Endothelial cell of umbilical vein (primary cell): ENCODE results near the gene GIT2. TPM values are rescaled to one million over a fixed set of nuclear protein-coding genes. Genes with fewer than 3 reads are reported as not detected.
A peak's percentile ranks its signal among the peaks of the same experiment; 100 is the strongest.

Experiments
- BruUV-seq: library from RNA; stranded (reverse); fragments of 400-500 nt; replicated peaks from 2 replicates; lab custom pipeline; 2021; lab: Mats Ljungman, UMichigan
- CTCF ChIA-PET: fragments of 300-600, 350-600 bp; sonication (Branson Sonifier 250); formaldehyde crosslinking; loops from one replicate; lab custom pipeline; 2021; ENCODE audit warnings: antibody characterized with exemption, inconsistent platforms; lab: Charles Lee
- POLR2A ChIA-PET: fragments of 300-600, 350-600 bp; sonication (Branson Sonifier 250); formaldehyde crosslinking; loops from one replicate; lab custom pipeline; 2021; ENCODE audit warnings: antibody characterized with exemption, inconsistent platforms; lab: Charles Lee
- DNase-seq: peaks from one replicate; pipeline ENCODE4 v3.0.0-alpha.2; 2011; ENCODE audit warnings: low read depth, low spot score
- FAIRE-seq: peaks from 2 replicates; lab custom pipeline; 2011; peaks lifted over from hg19 to GRCh38; lab: Jason Lieb, UNC
- H2AFZ ChIP-seq: 2 replicates; pipeline ENCODE4 v1.6.0; 2012; ENCODE audit warnings: low read depth, low read length, control low read depth, inconsistent platforms
- H3K27ac ChIP-seq: 2 replicates; pipeline ENCODE4 v1.5.1; 2011; ENCODE audit warnings: low read depth, mild to moderate bottlenecking, control low read depth, low read length, moderate library complexity; ENCODE audit not compliant: insufficient read depth
- H3K27me3 ChIP-seq, 2 experiments: 2 replicates each; pipeline versions ENCODE4 v1.6.0 to v1.6.1; 2011; ENCODE audit warnings: low read length in 2 of 2, mixed read lengths in 1 of 2; ENCODE audit not compliant: control insufficient read depth in 2 of 2, insufficient read depth in 2 of 2
- H3K36me3 ChIP-seq, 2 experiments: 2 replicates in 1 of 2; 3 replicates in 1 of 2; pipeline ENCODE4 v1.5.1; 2011; ENCODE audit warnings: low read length in 2 of 2, mild to moderate bottlenecking in 1 of 2, moderate library complexity in 1 of 2; ENCODE audit not compliant: control insufficient read depth in 2 of 2, insufficient read depth in 2 of 2; ENCODE audit errors: extremely low read depth in 1 of 2
- H3K4me1 ChIP-seq: 3 replicates; pipeline ENCODE4 v1.5.1; 2011; ENCODE audit warnings: mild to moderate bottlenecking, low read length; ENCODE audit not compliant: control insufficient read depth, insufficient read depth; ENCODE audit errors: extremely low read depth
- H3K4me2 ChIP-seq: 2 replicates; pipeline ENCODE4 v1.6.1; 2011; ENCODE audit warnings: low read length, control low read depth, mixed read lengths; ENCODE audit not compliant: insufficient read depth
- H3K4me3 ChIP-seq, 3 experiments: fragments of 200-600 bp in 1 of 3; sonication (generic), shearing (Covaris generic) in 1 of 3; replicated peaks in 1 of 3; 2 replicates each; pipeline ENCODE4 v1.5.1; 2011 to 2016; ENCODE audit warnings: control low read depth in 3 of 3, low read length in 3 of 3, mild to moderate bottlenecking in 2 of 3, inconsistent platforms in 1 of 3, low read depth in 1 of 3, moderate library complexity in 1 of 3; ENCODE audit not compliant: insufficient read depth in 1 of 3
- H3K79me2 ChIP-seq: 2 replicates; pipeline ENCODE4 v1.6.0; 2012; ENCODE audit warnings: low read length, inconsistent platforms; ENCODE audit not compliant: control insufficient read depth, insufficient read depth
- H3K9ac ChIP-seq: replicated peaks from 2 replicates; pipeline ENCODE3; 2011; ENCODE audit warnings: low read length, control low read depth; ENCODE audit not compliant: insufficient read depth; ENCODE audit errors: extremely low read depth
- H3K9me1 ChIP-seq: replicated peaks from 3 replicates; pipeline ENCODE4 v1.6.0; 2011; ENCODE audit warnings: mild to moderate bottlenecking, low read length; ENCODE audit not compliant: control insufficient read depth, insufficient read depth; ENCODE audit errors: extremely low read depth
- H3K9me3 ChIP-seq: replicated peaks from 2 replicates; pipeline ENCODE4 v1.5.1; 2012; ENCODE audit warnings: low read length, inconsistent platforms; ENCODE audit not compliant: control insufficient read depth, insufficient read depth
- H4K20me1 ChIP-seq: replicated peaks from 2 replicates; pipeline ENCODE3; 2011; ENCODE audit warnings: mild to moderate bottlenecking, low read length; ENCODE audit not compliant: control insufficient read depth, insufficient read depth; ENCODE audit errors: extremely low read depth
- EZH2 ChIP-seq: IDR thresholded peaks from 2 replicates; pipeline ENCODE4 v1.6.1; 2012; ENCODE audit warnings: borderline replicate concordance, low read depth, mild to moderate bottlenecking, moderate library complexity, low read length, inconsistent platforms; ENCODE audit not compliant: severe bottlenecking
- GATA2 ChIP-seq: IDR thresholded peaks from 2 replicates; pipeline ENCODE4 v1.7.0; 2011; ENCODE audit warnings: low read depth, mild to moderate bottlenecking, moderate library complexity, mixed read lengths, low read length; ENCODE audit not compliant: insufficient read length, insufficient read depth
- JUN ChIP-seq: IDR thresholded peaks from 2 replicates; pipeline ENCODE4 v1.6.1; 2011; ENCODE audit warnings: borderline replicate concordance, low read depth; ENCODE audit not compliant: insufficient read length, insufficient read depth
- MYC ChIP-seq: IDR thresholded peaks from one replicate; pipeline ENCODE4 v1.6.1; 2011; ENCODE audit warnings: mild to moderate bottlenecking, low read depth, low read length
- POLR2AphosphoS5 ChIP-seq: IDR thresholded peaks from 2 replicates; pipeline ENCODE4 v1.6.1; 2012; ENCODE audit warnings: low read depth, mild to moderate bottlenecking, control low read depth, low read length, moderate library complexity; ENCODE audit not compliant: insufficient read depth
- dilution Hi-C: fragments of 300-500 bp; cut with MboI; formaldehyde crosslinking; loops from one replicate; pipeline ENCODE4 v1.15.0; 2019; ENCODE audit warnings: low sequenced_read_pairs; ENCODE audit not compliant: extremely low pct_ligation_motif_present
- intact Hi-C: fragments of 100-400 bp; cut with micrococcal nuclease; formaldehyde crosslinking; loops from one replicate; pipeline ENCODE4 v1.10.0; 2022
- polyA plus RNA-seq, 4 experiments: library from polyadenylated mRNA; depleted of rRNA in 3 of 4; stranded (reverse) in 3 of 4; unstranded in 1 of 4; fragments of >200 nt; gene quantifications; 2 replicates each; pipeline versions ENCODE4 v1.2.1 to v1.2.3, GENCODE V29; 2011 to 2012; ENCODE audit warnings: missing spikeins in 1 of 4
- total RNA-seq: library from RNA; stranded (reverse); gene quantifications from 2 replicates; pipeline ENCODE4 v1.2.3, GENCODE V29; 2021
- TF ChIP-seq, protein P1 (sequence below), 2 donors: IDR thresholded peaks; 1 replicate in 1 of 2; 2 replicates in 1 of 2; pipeline ENCODE4 v1.5.1; 2011; ENCODE audit warnings: low read length in 2 of 2, mild to moderate bottlenecking in 2 of 2, moderate library complexity in 2 of 2, control low read depth in 1 of 2, inconsistent platforms in 1 of 2, low read depth in 1 of 2; ENCODE audit not compliant: insufficient read depth in 1 of 2; ENCODE audit errors: extremely low read depth in 1 of 2

Gene GIT2
- total and polyA plus RNA-seq, 2 donors (not counting 3 experiments of a cell fraction or from before 2014, with no cell fraction given), result 37.3 to 77.2 TPM

DNA sequence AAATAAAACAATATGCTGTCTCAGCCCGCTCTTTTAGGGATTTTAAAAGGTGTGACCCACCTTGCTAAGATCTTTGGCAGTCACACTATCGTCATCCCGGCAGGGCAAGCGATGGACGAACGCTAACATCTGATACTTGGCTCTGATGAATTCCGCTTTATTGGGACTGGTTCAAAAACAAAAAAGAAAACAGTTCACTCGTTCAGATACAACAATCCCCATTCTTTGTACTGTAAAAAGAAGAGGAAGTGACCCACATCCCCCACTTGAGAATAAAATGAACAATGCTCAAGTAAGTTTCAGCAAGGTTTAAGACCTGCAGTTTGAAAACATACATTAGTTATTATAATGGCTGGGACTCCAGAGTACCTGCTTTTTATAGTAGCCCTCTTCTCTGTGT lies 7.3 kb downstream of the GIT2 start:
- Histone ChIP-seq H3K9me3 (no peaks in the 10 kb centered on the region), H4K20me1 (no peaks in the 10 kb centered on the region), H3K4me1 (peaks cover 19% of the 10 kb centered on the region), H3K9me1 (no peaks in the 10 kb centered on the region), H2AFZ (no peak overlapping the region), H3K36me3 (peaks cover 3 to 6% of the 10 kb centered on the region in 2 experiments), H3K79me2 (peaks cover 22% of the 10 kb centered on the region), H3K9ac (peak overlapping the region; percentile 13), H3K4me2 (peak overlapping the region; percentile 57), H3K4me3 (no peak overlapping the region), H3K27me3 (no peaks in the 10 kb centered on the region), H3K27ac (peak overlapping the region; percentile 79)
- ChIA-PET POLR2A (interaction anchor here (0.7 kb wide), 1 partner anchor 25 kb away, joined by 9 read pairs; no protein-coding TSS in a partner anchor), CTCF (interaction anchor here (1.1 kb wide), 1 partner anchor 35 kb away, joined by 4 read pairs; no protein-coding TSS in a partner anchor)
- intact Hi-C loops (no loop called here), dilution Hi-C loops (no loop called here)
- TF ChIP-seq, protein P1, sequence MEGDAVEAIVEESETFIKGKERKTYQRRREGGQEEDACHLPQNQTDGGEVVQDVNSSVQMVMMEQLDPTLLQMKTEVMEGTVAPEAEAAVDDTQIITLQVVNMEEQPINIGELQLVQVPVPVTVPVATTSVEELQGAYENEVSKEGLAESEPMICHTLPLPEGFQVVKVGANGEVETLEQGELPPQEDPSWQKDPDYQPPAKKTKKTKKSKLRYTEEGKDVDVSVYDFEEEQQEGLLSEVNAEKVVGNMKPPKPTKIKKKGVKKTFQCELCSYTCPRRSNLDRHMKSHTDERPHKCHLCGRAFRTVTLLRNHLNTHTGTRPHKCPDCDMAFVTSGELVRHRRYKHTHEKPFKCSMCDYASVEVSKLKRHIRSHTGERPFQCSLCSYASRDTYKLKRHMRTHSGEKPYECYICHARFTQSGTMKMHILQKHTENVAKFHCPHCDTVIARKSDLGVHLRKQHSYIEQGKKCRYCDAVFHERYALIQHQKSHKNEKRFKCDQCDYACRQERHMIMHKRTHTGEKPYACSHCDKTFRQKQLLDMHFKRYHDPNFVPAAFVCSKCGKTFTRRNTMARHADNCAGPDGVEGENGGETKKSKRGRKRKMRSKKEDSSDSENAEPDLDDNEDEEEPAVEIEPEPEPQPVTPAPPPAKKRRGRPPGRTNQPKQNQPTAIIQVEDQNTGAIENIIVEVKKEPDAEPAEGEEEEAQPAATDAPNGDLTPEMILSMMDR (IDR thresholded peaks at IDR 0.05; ENCODE audit: extremely low read depth in 1 of 2, insufficient read depth in 1 of 2, low read depth in 1 of 2, low read length in 2 of 2), result no peak
- no TSS peak for BruUV-seq
- DNase-seq, result peak; percentile 80
- FAIRE-seq, result peak; percentile 21

DNA sequence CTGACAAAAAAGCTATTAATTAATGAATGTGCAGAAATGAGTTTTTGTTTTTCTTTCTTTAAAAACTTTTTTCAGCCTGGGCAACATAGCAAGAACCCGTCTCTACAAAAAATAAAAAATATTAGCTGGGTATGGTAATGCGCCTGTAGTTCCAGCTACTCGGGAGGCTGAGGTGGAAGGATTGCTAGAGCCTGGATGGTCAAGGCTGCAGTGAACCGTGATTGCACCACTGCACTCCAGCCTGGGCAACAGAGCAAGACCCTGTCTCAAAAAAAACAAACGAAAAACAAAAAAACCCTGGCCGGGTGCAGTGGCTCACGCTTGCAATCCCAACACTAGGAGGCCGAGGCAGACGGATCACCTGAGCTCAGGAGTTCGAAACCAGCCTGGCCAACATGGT lies 7.9 kb downstream of the GIT2 start:
- peaks cover 13% of the 10 kb centered on the region for H3K4me1 ChIP-seq
- peak overlapping the region; percentile 79 for H3K27ac ChIP-seq
- H3K27me3 ChIP-seq, result no peaks in the 10 kb centered on the region
- no peak for DNase-seq
- H3K4me3 ChIP-seq, result no peak overlapping the region
- no peak overlapping the region for H3K4me2 ChIP-seq
- no peaks in the 10 kb centered on the region for H3K9me3 ChIP-seq
- FAIRE-seq, result no peak
- CTCF ChIA-PET, result interaction anchor here (1.1 kb wide), 1 partner anchor 36 kb away, joined by 4 read pairs; no protein-coding TSS in a partner anchor
- intact Hi-C loops, result no loop called here
- POLR2A ChIA-PET, result interaction anchor here (0.7 kb wide), 1 partner anchor 25 kb away, joined by 9 read pairs; no protein-coding TSS in a partner anchor
- no peak overlapping the region for H3K9ac ChIP-seq
- no peaks in the 10 kb centered on the region for H4K20me1 ChIP-seq
- H3K79me2 ChIP-seq, result peaks cover 16% of the 10 kb centered on the region
- no peak overlapping the region for H2AFZ ChIP-seq
- no TSS peak for BruUV-seq
- TF ChIP-seq, protein P1 (IDR thresholded peaks at IDR 0.05; ENCODE audit: extremely low read depth in 1 of 2, insufficient read depth in 1 of 2, low read depth in 1 of 2, low read length in 2 of 2), result no peak
- TF ChIP-seq POLR2AphosphoS5 (no peak), GATA2 (no peak), JUN (no peak), MYC (no peak), EZH2 (no peak)
- H3K9me1 ChIP-seq, result no peaks in the 10 kb centered on the region
- H3K36me3 ChIP-seq, result peaks cover 6 to 7% of the 10 kb centered on the region in 2 experiments
- dilution Hi-C loops, result no loop called here
